Thymus (tissue), 11 donors: ENCODE measurements around the gene GABBR1. TPM values are rescaled to one million over a fixed set of nuclear protein-coding genes. Genes with fewer than 3 reads are reported as not detected.
A peak's percentile ranks its signal among the peaks of the same experiment; 100 is the strongest.

Source experiments
- DNase-seq, 9 donors: peaks; one replicate each; pipeline ENCODE4 v3.0.0-alpha.2; 2013; ENCODE audit warnings: low spot score in 9 of 9, low read depth in 6 of 9, missing footprints in 1 of 9
- H3K27ac ChIP-seq, 2 donors: one replicate each; pipeline ENCODE4 v1.5.1; 2013; ENCODE audit warnings: control low read depth in 1 of 2, low read depth in 1 of 2, low read length in 1 of 2, mild to moderate bottlenecking in 1 of 2, moderate library complexity in 1 of 2
- H3K27me3 ChIP-seq, 2 donors: one replicate each; pipeline ENCODE4 v1.5.1; 2013; ENCODE audit warnings: low read length in 1 of 2; ENCODE audit not compliant: control insufficient read depth in 2 of 2, insufficient read depth in 1 of 2
- H3K36me3 ChIP-seq, 2 donors: one replicate each; pipeline ENCODE4 v1.5.1; 2013; ENCODE audit warnings: low read length in 1 of 2, mild to moderate bottlenecking in 1 of 2, moderate library complexity in 1 of 2; ENCODE audit not compliant: control insufficient read depth in 2 of 2, insufficient read depth in 2 of 2
- H3K4me1 ChIP-seq, 2 donors: one replicate each; pipeline ENCODE4 v1.5.1; 2013; ENCODE audit warnings: low read length in 2 of 2; ENCODE audit not compliant: control insufficient read depth in 2 of 2, insufficient read depth in 2 of 2
- H3K4me3 ChIP-seq, 2 donors: one replicate each; pipeline ENCODE4 v1.5.1; 2013; ENCODE audit warnings: low read length in 2 of 2, control low read depth in 1 of 2, mild to moderate bottlenecking in 1 of 2
- H3K9me3 ChIP-seq, 2 donors: one replicate each; pipeline ENCODE4 v1.5.1; 2013; ENCODE audit warnings: low read length in 1 of 2, mild to moderate bottlenecking in 1 of 2; ENCODE audit not compliant: control insufficient read depth in 2 of 2, insufficient read depth in 1 of 2
- WGBS: extraction: QIAGEN DNeasy Blood & Tissue Kit; methylation state at CpG from one replicate; pipeline ENCODE4 v1.1.7; 2013; 5-methylcytosine and 5-hydroxymethylcytosine counted together
- polyA plus RNA-seq: library from polyadenylated mRNA; stranded (reverse); fragments of 200-250 nt; gene quantifications from one replicate; pipeline ENCODE4 v1.2.3, GENCODE V29; 2013
- total RNA-seq: library from RNA; stranded (reverse); fragments of 120-200 nt; gene quantifications from one replicate; pipeline ENCODE4 v1.2.4, GENCODE V29; 2013
- donor health status: healthy.

The GABBR1 gene
- total and polyA plus RNA-seq, 2 donors, result 1.1 to 20.5 TPM

- WGBS, result 95% methylated on average over 5 of the region's 5 CpGs
- DNase-seq, result no peak
- Histone ChIP-seq H3K9me3 (no peaks in the 10 kb centered on the region), H3K4me3 (no peak overlapping the region), H3K27ac (no peak overlapping the region), H3K27me3 (no peaks in the 10 kb centered on the region), H3K4me1 (no peaks in the 10 kb centered on the region), H3K36me3 (no peaks in the 10 kb centered on the region)
These were observed 66.1 kb downstream of the GABBR1 start for GRCh38 chr6:29566856-29567255.

- no peak overlapping the region for H3K27ac ChIP-seq
- peaks cover 0 to 2% of the 10 kb centered on the region in 2 donors for H3K4me1 ChIP-seq
- no peak for DNase-seq
- H3K4me3 ChIP-seq, result no peak overlapping the region
- no peaks in the 10 kb centered on the region for H3K27me3 ChIP-seq
- no peaks in the 10 kb centered on the region for H3K9me3 ChIP-seq
- no peaks in the 10 kb centered on the region for H3K36me3 ChIP-seq
These were observed 68.1 kb downstream of the GABBR1 start for GRCh38 chr6:29564875-29565274.

- no peak overlapping the region for H3K27ac ChIP-seq
- peaks cover 0 to 4% of the 10 kb centered on the region in 2 donors for H3K27me3 ChIP-seq
- DNase-seq, result no peak
- no peaks in the 10 kb centered on the region for H3K9me3 ChIP-seq
- no peak overlapping the region for H3K4me3 ChIP-seq
- peaks cover 0 to 2% of the 10 kb centered on the region in 2 donors for H3K4me1 ChIP-seq
- no peaks in the 10 kb centered on the region for H3K36me3 ChIP-seq
- WGBS, result 11% methylated on average over 3 of the region's 3 CpGs
These were observed 69.5 kb downstream of the GABBR1 start for GRCh38 chr6:29563435-29563965.

GRCh38 chr6:29561606-29562181, 71.3 kb downstream of the GABBR1 start:
- no peak overlapping the region for H3K4me3 ChIP-seq
- no peaks in the 10 kb centered on the region for H3K9me3 ChIP-seq
- 96% methylated on average over 1 of the region's 1 CpG for WGBS
- H3K36me3 ChIP-seq, result no peaks in the 10 kb centered on the region
- H3K27me3 ChIP-seq, result peaks cover 0 to 6% of the 10 kb centered on the region in 2 donors
- H3K27ac ChIP-seq, result no peak overlapping the region
- no peak for DNase-seq
- H3K4me1 ChIP-seq, result peaks cover 0 to 2% of the 10 kb centered on the region in 2 donors

GRCh38 chr6:29561091-29561490, 71.9 kb downstream of the GABBR1 start:
- no peaks in the 10 kb centered on the region for H3K9me3 ChIP-seq
- peaks cover 0 to 2% of the 10 kb centered on the region in 2 donors for H3K4me1 ChIP-seq
- H3K4me3 ChIP-seq, result no peak overlapping the region
- H3K36me3 ChIP-seq, result no peaks in the 10 kb centered on the region
- no peak for DNase-seq
- peaks cover 0 to 6% of the 10 kb centered on the region in 2 donors for H3K27me3 ChIP-seq
- H3K27ac ChIP-seq, result no peak overlapping the region

- Histone ChIP-seq H3K9me3 (no peaks in the 10 kb centered on the region), H3K36me3 (no peaks in the 10 kb centered on the region), H3K4me1 (peaks cover 0 to 2% of the 10 kb centered on the region in 2 donors), H3K4me3 (no peak within 1 kb of the TSS), H3K27me3 (peaks cover 2 to 15% of the 10 kb centered on the region in 2 donors), H3K27ac (peak within 1 kb of the TSS in 1 of 2 donors; percentile 15)
- WGBS, result 91% methylated on average over 6 of the region's 6 CpGs
- DNase-seq, result peak in 1 of 9 donors; percentile 8
These were observed 73.3 kb downstream of the GABBR1 start, which contains the start of gene UBD for GRCh38 chr6:29559524-29560287. TSS of gene UBD (minus strand) at chr6:29559732. CDS start at chr6:29559701, 31 bp downstream.

- Histone ChIP-seq H3K36me3 (no peaks in the 10 kb centered on the region), H3K4me1 (peaks cover 0 to 6% of the 10 kb centered on the region in 2 donors), H3K27ac (no peak overlapping the region), H3K9me3 (no peaks in the 10 kb centered on the region), H3K27me3 (peaks cover 13 to 26% of the 10 kb centered on the region in 2 donors), H3K4me3 (no peak overlapping the region)
- no peak for DNase-seq
- WGBS, result 91% methylated on average over 22 of the region's 22 CpGs
These were observed 74.4 kb downstream of the GABBR1 start for GRCh38 chr6:29558439-29559079.

- no peak overlapping the region for H3K4me3 ChIP-seq
- H3K9me3 ChIP-seq, result peaks cover 0 to 3% of the 10 kb centered on the region in 2 donors
- H3K27ac ChIP-seq, result no peak overlapping the region
- DNase-seq, result no peak
- H3K27me3 ChIP-seq, result peaks cover 25 to 38% of the 10 kb centered on the region in 2 donors
- H3K36me3 ChIP-seq, result no peaks in the 10 kb centered on the region
- peaks cover 0 to 13% of the 10 kb centered on the region in 2 donors for H3K4me1 ChIP-seq
These were observed 75.7 kb downstream of the GABBR1 start for GRCh38 chr6:29557320-29557719.

GRCh38 chr6:29554764-29555163, 78.2 kb downstream of the GABBR1 start:
- H3K27ac ChIP-seq, result no peak overlapping the region
- H3K4me3 ChIP-seq, result no peak overlapping the region
- no peak for DNase-seq
- H3K36me3 ChIP-seq, result no peaks in the 10 kb centered on the region
- H3K9me3 ChIP-seq, result peaks cover 0 to 3% of the 10 kb centered on the region in 2 donors
- WGBS, result 86% methylated on average over 5 of the region's 5 CpGs
- H3K4me1 ChIP-seq, result peaks cover 0 to 11% of the 10 kb centered on the region in 2 donors
- H3K27me3 ChIP-seq, result peaks cover 27 to 46% of the 10 kb centered on the region in 2 donors
